Activated B cell treated with CpG ODN at 0.5 μM for 24 hours (primary cell): Measurements from ENCODE around the gene CATSPER4. TPM values are rescaled to one million over a fixed set of nuclear protein-coding genes. Genes with fewer than 3 reads are reported as not detected.
"Not testable (repeated sequence)": the region's sequence is repeated elsewhere in the genome, so short reads cannot be mapped to it uniquely, and the experiment has no call there.

ENCODE experiments used
- ATAC-seq: fragments of 200-7000 bp; cut with Tn5 transposase; one replicate; pipeline ENCODE4 v1.10.0; 2021; ENCODE audit warnings: low read depth, mild to moderate bottlenecking, moderate library complexity
- CTCF ChIA-PET: fragments of 350-600 bp; sonication (Branson Sonifier 250); formaldehyde crosslinking; loops from one replicate; lab custom pipeline; 2021; ENCODE audit warnings: antibody characterized with exemption; lab: Charles Lee
- POLR2A ChIA-PET: fragments of 350-600 bp; sonication (Branson Sonifier 250); formaldehyde crosslinking; loops from one replicate; lab custom pipeline; 2021; ENCODE audit warnings: antibody characterized with exemption; lab: Charles Lee
- DNase-seq: peaks from one replicate; pipeline ENCODE4 v3.0.0; 2022
- H3K27ac Mint-ChIP-seq: one replicate; pipeline ENCODE4 v1.8.0; 2020; ENCODE audit warnings: mixed read lengths
- H3K27me3 Mint-ChIP-seq: one replicate; pipeline ENCODE4 v1.8.0; 2021; ENCODE audit warnings: mixed read lengths
- H3K36me3 Mint-ChIP-seq: one replicate; pipeline ENCODE4 v1.8.0; 2021; ENCODE audit warnings: low read depth, mixed read lengths
- H3K4me1 Mint-ChIP-seq: one replicate; pipeline ENCODE4 v1.8.0; 2021; ENCODE audit warnings: mixed read lengths
- H3K4me3 Mint-ChIP-seq: one replicate; pipeline ENCODE4 v1.8.0; 2020; ENCODE audit warnings: mild to moderate bottlenecking, mixed read lengths
- H3K9me3 Mint-ChIP-seq: one replicate; pipeline ENCODE4 v1.8.0; 2020; ENCODE audit warnings: mixed read lengths
- intact Hi-C: fragments of 100-400 bp; cut with micrococcal nuclease; formaldehyde crosslinking; loops from one replicate; pipeline ENCODE4 v1.15.1; 2024
- total RNA-seq: library from RNA; stranded (reverse); gene quantifications from 2 replicates; pipeline ENCODE4 v1.2.3, GENCODE V29; 2022
- TF ChIP-seq, protein P1 (sequence below): fragments of 200-600 bp; IDR thresholded peaks from one replicate; pipeline ENCODE4 v1.8.0; 2022; ENCODE audit warnings: antibody characterized with exemption, mild to moderate bottlenecking

CATSPER4 gene
- total RNA-seq, 1 donor from 2014 or later = not detected

DNA sequence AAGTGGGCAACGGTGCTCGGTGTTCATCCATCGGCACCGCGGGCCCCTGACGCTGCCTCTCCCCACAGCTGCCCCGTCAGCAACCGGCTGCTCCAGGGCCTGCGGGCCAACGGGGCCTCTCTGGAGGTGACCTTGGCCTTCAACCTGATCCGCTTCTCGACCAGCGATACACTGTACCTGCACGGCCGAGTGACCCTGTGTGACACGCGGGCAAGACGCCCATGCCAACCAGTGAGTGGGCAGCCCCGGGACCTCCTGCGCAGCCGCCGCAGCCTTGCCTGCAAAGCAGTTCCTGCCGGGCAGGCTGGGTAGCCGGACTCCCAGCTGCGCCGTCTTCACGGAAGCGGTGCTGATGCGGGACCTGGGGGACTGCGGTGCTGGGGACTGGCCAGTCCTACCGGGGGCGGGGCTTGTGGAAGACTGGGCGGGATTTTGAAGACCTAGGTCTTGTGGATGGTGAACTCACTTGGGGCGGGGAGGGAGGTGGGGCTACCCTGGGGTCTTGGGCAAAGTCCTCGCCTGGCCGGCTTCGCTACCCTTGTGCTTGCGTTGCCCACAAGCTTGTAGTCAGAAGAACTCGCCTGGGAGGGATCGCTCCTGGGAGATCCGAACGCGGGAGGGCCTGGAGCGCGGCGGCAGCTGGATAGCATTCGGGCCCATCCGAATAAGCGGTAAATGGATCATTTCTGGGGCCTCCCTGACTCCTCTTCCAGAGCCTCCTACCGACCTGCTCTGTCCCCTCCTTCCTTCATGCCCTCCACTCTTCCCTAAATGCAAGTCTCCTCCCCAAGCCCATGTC lies 34.8 kb downstream of the CATSPER4 start:
- peak; percentile 32 for DNase-seq
- Mint-ChIP-seq H3K36me3 (no peaks in the 10 kb centered on the region), H3K27me3 (peaks cover 25% of the 10 kb centered on the region), H3K27ac (no peak overlapping the region), H3K9me3 (no peaks in the 10 kb centered on the region), H3K4me1 (peaks cover 20% of the 10 kb centered on the region), H3K4me3 (peak overlapping the region; percentile 60)
- TF ChIP-seq, protein P1, sequence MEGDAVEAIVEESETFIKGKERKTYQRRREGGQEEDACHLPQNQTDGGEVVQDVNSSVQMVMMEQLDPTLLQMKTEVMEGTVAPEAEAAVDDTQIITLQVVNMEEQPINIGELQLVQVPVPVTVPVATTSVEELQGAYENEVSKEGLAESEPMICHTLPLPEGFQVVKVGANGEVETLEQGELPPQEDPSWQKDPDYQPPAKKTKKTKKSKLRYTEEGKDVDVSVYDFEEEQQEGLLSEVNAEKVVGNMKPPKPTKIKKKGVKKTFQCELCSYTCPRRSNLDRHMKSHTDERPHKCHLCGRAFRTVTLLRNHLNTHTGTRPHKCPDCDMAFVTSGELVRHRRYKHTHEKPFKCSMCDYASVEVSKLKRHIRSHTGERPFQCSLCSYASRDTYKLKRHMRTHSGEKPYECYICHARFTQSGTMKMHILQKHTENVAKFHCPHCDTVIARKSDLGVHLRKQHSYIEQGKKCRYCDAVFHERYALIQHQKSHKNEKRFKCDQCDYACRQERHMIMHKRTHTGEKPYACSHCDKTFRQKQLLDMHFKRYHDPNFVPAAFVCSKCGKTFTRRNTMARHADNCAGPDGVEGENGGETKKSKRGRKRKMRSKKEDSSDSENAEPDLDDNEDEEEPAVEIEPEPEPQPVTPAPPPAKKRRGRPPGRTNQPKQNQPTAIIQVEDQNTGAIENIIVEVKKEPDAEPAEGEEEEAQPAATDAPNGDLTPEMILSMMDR = no peak
- ATAC-seq = peak; percentile 83
- intact Hi-C loops = no loop called here
- CTCF ChIA-PET = interaction anchor here (2.4 kb wide), 1 partner anchor 9 kb away, joined by 10 read pairs; the partner anchor contains the start of gene CEP85
- POLR2A ChIA-PET = interaction anchor here (0.5 kb wide), 1 partner anchor 98 kb away, joined by 3 read pairs; no protein-coding TSS in a partner anchor

DNA sequence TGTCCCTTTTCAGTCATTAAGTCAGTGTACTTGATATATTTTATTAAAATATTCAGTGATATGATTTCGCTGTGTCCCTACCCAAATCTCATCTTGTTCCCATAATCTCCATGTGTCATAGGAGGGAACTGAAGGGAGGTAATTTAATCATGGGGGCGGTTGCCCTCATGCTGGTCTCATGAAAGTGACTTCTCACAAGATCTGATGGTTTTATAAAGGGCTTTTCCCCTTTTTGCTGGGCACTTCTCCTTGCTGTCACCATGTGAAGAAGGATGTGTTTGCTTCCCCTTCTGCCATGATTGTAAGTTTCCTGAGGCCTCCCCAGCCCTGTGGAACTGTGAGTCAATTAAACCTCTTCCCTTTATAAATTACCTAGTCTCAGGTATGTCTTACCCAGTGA lies 40.3 kb downstream of the CATSPER4 start:
- H3K27ac Mint-ChIP-seq, DNase-seq, H3K4me3 Mint-ChIP-seq, H3K9me3 Mint-ChIP-seq, CTCF ChIA-PET, H3K36me3 Mint-ChIP-seq, ATAC-seq: not testable (repeated sequence)
- POLR2A ChIA-PET = interaction anchor here (0.5 kb wide), 1 partner anchor 85 kb away, joined by 5 read pairs; no protein-coding TSS in a partner anchor
- Mint-ChIP-seq H3K27me3 (peaks cover 20% of the 10 kb centered on the region), H3K4me1 (peaks cover 25% of the 10 kb centered on the region)
- intact Hi-C loops = loop anchor here (5.0 to 10.0 kb wide), 2 partner anchors 47 to 356 kb away; partner anchors contain the start of gene PAQR7

DNA sequence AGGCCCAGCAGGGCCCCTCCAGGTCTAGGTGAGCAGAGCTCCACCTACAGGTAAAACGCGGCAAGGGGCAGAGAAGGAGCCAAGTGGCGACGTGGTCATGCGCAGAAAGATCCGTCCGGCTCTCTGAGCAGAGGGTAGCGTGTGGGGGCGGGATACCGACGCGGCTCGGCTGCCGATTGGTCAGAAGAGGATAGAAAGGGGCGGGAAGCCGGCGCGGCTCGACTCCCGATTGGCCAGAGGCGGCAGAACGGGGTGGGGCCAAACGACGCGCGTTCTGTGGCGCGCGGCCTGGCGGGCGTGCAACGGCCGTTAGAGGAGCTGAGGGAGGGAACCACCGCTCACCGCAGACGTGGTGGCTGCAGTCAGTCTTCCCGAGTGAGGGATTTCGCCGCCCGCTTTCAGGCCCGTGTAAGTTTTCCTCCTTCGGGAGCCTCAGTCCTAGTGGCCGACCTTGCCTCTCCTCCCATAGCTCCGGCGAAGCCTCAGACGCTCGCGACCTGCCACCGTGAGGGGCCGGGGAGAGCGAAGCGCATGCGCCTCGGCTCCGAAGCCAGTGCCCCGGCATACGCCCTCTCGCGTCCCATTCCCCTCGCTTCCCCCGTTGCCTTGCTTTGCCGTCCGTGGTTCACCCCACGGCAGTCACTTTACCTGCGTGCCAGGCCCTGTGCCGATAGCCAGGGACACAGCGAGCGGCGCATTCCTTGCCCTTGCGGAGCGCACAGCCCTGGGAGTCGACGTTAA lies 43.7 kb downstream of the CATSPER4 start, which contains the start of gene CEP85:
CEP85 (plus strand) TSS at position 298 of the 741 bp plus-strand sequence. CDS start 5,584 bp downstream, outside the sequence.
- Mint-ChIP-seq H3K36me3 (peaks cover 4% of the 10 kb centered on the region), H3K4me1 (peaks cover 34% of the 10 kb centered on the region), H3K9me3 (no peaks in the 10 kb centered on the region), H3K4me3 (peak within 1 kb of the TSS; percentile 98), H3K27ac (peak within 1 kb of the TSS; percentile 94), H3K27me3 (no peaks in the 10 kb centered on the region)
- DNase-seq (peak; percentile 94), ATAC-seq (peak; percentile 88)
- POLR2A ChIA-PET = interaction anchor here (0.6 to 2.6 kb wide), 15 partner anchors 13 to 1491 kb away, joined by 3 to 22 read pairs (median 4); partner anchors contain the start of genes CD52, FAM76A, GPATCH3 and RSRP1
- intact Hi-C loops = loop anchor here (1.0 to 10.0 kb wide), 7 partner anchors 43 to 359 kb away; partner anchors contain the start of genes CD52, PAQR7, PDIK1L and ZNF593
- TF ChIP-seq, protein P1 = no peak
- CTCF ChIA-PET = interaction anchor here (0.5 to 3.7 kb wide), 22 partner anchors 10 to 575 kb away, joined by 3 to 28 read pairs (median 4); partner anchors contain the start of genes C1orf232, CD52 and ZNF593

DNA sequence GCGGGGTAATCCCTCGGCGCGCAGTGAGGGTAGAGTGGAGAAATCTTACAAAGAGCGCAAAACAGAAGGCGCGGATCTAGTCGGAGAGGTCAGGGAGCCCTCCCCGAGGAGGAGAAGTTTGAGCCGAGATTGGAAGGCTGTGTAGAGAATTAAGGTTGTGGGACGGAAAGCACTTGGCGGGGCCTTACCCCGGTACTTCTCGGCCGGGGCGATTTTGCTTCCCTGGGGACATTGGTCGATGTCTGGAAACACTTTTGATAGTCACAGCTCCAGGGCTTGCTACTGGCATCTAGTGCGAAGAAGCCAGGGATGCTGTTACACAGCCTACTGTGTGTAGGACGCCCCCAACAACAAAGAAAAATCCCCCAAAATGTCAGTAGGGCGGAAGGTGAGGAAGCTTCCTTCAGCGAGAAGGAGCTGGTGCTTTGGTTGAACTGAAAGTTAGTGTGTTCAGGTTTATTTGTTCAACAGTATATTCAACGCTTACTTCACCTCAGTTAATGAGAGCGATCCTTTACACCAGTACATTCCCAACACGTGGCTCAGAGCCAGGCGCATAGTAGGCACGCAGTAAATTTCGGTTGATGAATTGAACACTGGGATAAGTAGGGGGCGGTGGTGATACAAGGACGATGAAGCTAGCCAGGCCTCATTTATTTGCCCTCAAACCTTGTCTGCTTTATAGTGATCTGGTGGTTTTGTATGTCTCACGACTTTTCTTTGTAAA lies 44.4 kb downstream of the CATSPER4 start:
- no peak for DNase-seq
- ChIA-PET CTCF (interaction anchor here (0.6 to 3.7 kb wide), 16 partner anchors 10 to 132 kb away, joined by 3 to 28 read pairs (median 4); partner anchors contain the start of genes C1orf232, CD52 and ZNF593), POLR2A (interaction anchor here (0.6 to 2.6 kb wide), 12 partner anchors 14 to 1491 kb away, joined by 3 to 22 read pairs (median 8); partner anchors contain the start of genes CD52, FAM76A, RSRP1 and SH3BGRL3)
- Mint-ChIP-seq H3K9me3 (no peaks in the 10 kb centered on the region), H3K4me3 (peak overlapping the region; percentile 98), H3K27me3 (no peaks in the 10 kb centered on the region), H3K4me1 (peaks cover 34% of the 10 kb centered on the region), H3K36me3 (peaks cover 5% of the 10 kb centered on the region), H3K27ac (peak overlapping the region; percentile 94)
- no peak for ATAC-seq
- TF ChIP-seq, protein P1 = no peak
- intact Hi-C loops = loop anchor here (1.0 to 10.0 kb wide), 8 partner anchors 42 to 360 kb away; partner anchors contain the start of genes CD52, PAQR7, PDIK1L and ZNF593
